ENCODE data around the gene CDC42BPA. TPM values are rescaled to one million over a fixed set of nuclear protein-coding genes. Genes with fewer than 3 reads are reported as not detected.
A peak's percentile ranks its signal among the peaks of the same experiment; 100 is the strongest.

CDC42BPA gene
- total RNA-seq, 1 experiment from 2014 or later, result 32.0 TPM

GRCh38 chr1:227323171-227323966, 5.1 kb upstream of the CDC42BPA start:
- Histone ChIP-seq H3K4me2 (ENCODE audit: low read length) (no peak overlapping the region), H3K9ac (ENCODE audit: low read length) (no peak overlapping the region), H4K20me1 (ENCODE audit: low read length) (no peaks in the 10 kb centered on the region), H3K27me3 (ENCODE audit: low read length) (no peaks in the 10 kb centered on the region), H3K9me3 (ENCODE audit: low read length) (no peaks in the 10 kb centered on the region), H3K4me1 (ENCODE audit: insufficient read depth, low read length) (peaks cover 18% of the 10 kb centered on the region), H3F3A (ENCODE audit: low read length, unreplicated experiment) (no peaks in the 10 kb centered on the region), H3K79me2 (ENCODE audit: low read length) (no peaks in the 10 kb centered on the region), H3K9me2 (replicated peaks; ENCODE audit: low read length) (no peaks in the 10 kb centered on the region), H3K4me3 (ENCODE audit: low read length) (no peak overlapping the region), H2AFZ (ENCODE audit: low read length) (no peak overlapping the region), H3K27ac (ENCODE audit: low read length) (no peak overlapping the region), H3K36me3 (ENCODE audit: low read depth, low read length) (no peaks in the 10 kb centered on the region)
- ATAC-seq (peak; percentile 25), DNase-seq (peak; percentile 85)
- ChIA-PET POLR2A (ENCODE audit: unreplicated experiment) (interaction anchor here (0.6 kb wide), 1 partner anchor 33 kb away, joined by 4 read pairs; no protein-coding TSS in a partner anchor), CTCF (no interaction called here)
- TF ChIP-seq EZH2phosphoT487 (IDR thresholded peaks at IDR 0.05; ENCODE audit: borderline replicate concordance, low read length) (no peak), CTCF (conservative IDR thresholded peaks at IDR 0.05; ENCODE audit: low read depth, low read length) (no peak), EZH2 (IDR thresholded peaks at IDR 0.05; ENCODE audit: low read length, unreplicated experiment) (no peak)
- intact Hi-C loops (cut with micrococcal nuclease), result no loop called here
- BruUV-seq (replicated peaks), result no TSS peak

- no TSS peak for BruUV-seq (replicated peaks)
- DNase-seq, result no peak
- Histone ChIP-seq H3K4me3 (ENCODE audit: low read length) (no peak overlapping the region), H3K9ac (ENCODE audit: low read length) (no peak overlapping the region), H3F3A (ENCODE audit: low read length, unreplicated experiment) (no peaks in the 10 kb centered on the region), H2AFZ (ENCODE audit: low read length) (no peak overlapping the region), H4K20me1 (ENCODE audit: low read length) (no peaks in the 10 kb centered on the region), H3K36me3 (ENCODE audit: low read depth, low read length) (no peaks in the 10 kb centered on the region), H3K4me1 (ENCODE audit: insufficient read depth, low read length) (peaks cover 18% of the 10 kb centered on the region), H3K27me3 (ENCODE audit: low read length) (no peaks in the 10 kb centered on the region), H3K27ac (ENCODE audit: low read length) (no peak overlapping the region), H3K9me2 (replicated peaks; ENCODE audit: low read length) (no peaks in the 10 kb centered on the region), H3K4me2 (ENCODE audit: low read length) (no peak overlapping the region), H3K9me3 (ENCODE audit: low read length) (no peaks in the 10 kb centered on the region), H3K79me2 (ENCODE audit: low read length) (peaks cover 4% of the 10 kb centered on the region)
- ChIA-PET POLR2A (ENCODE audit: unreplicated experiment) (no interaction called here), CTCF (no interaction called here)
- ATAC-seq, result no peak
- intact Hi-C loops (cut with micrococcal nuclease), result no loop called here
- TF ChIP-seq EZH2 (IDR thresholded peaks at IDR 0.05; ENCODE audit: low read length, unreplicated experiment), result no peak
- no peak for TF ChIP-seq EZH2phosphoT487 (IDR thresholded peaks at IDR 0.05; ENCODE audit: borderline replicate concordance, low read length)
- TF ChIP-seq CTCF (conservative IDR thresholded peaks at IDR 0.05; ENCODE audit: low read depth, low read length), result no peak
These were observed 4.1 kb upstream of the CDC42BPA start for GRCh38 chr1:227322376-227322775.

DNA sequence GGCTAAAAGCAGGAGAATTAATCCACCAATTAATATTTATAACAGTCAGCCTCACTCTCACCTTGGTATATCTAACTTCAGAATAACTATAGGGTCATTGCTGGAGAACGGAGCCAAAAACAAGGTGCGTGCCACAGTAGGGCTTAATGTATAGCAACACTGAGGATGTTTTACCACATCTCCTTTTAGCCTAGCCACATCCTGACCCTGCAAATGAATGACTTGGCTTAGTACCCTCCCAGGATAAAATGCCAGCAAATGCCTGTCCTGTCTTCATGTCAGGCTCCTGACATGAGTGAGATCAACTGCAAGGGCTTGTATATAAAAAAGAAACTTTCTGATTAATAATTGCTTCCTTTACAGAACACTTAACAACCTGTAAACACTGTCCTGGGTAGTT, 2.7 kb upstream of the CDC42BPA start:
- CTCF ChIA-PET, result no interaction called here
- no TSS peak for BruUV-seq (replicated peaks)
- DNase-seq, result no peak
- no peak overlapping the region for H3K9ac ChIP-seq (ENCODE audit: low read length)
- H3K4me1 ChIP-seq (ENCODE audit: insufficient read depth, low read length), result peaks cover 18% of the 10 kb centered on the region
- H4K20me1 ChIP-seq (ENCODE audit: low read length), result peaks cover 10% of the 10 kb centered on the region
- H2AFZ ChIP-seq (ENCODE audit: low read length), result no peak overlapping the region
- TF ChIP-seq EZH2phosphoT487 (IDR thresholded peaks at IDR 0.05; ENCODE audit: borderline replicate concordance, low read length), result no peak
- no peak for TF ChIP-seq EZH2 (IDR thresholded peaks at IDR 0.05; ENCODE audit: low read length, unreplicated experiment)
- TF ChIP-seq CTCF (conservative IDR thresholded peaks at IDR 0.05; ENCODE audit: low read depth, low read length), result no peak
- H3K36me3 ChIP-seq (ENCODE audit: low read depth, low read length), result no peaks in the 10 kb centered on the region
- no peaks in the 10 kb centered on the region for H3K9me3 ChIP-seq (ENCODE audit: low read length)
- H3K9me2 ChIP-seq (replicated peaks; ENCODE audit: low read length), result no peaks in the 10 kb centered on the region
- POLR2A ChIA-PET (ENCODE audit: unreplicated experiment), result interaction anchor here (0.5 kb wide), 1 partner anchor 17 kb away, joined by 3 read pairs; no protein-coding TSS in a partner anchor
- peaks cover 18% of the 10 kb centered on the region for H3K79me2 ChIP-seq (ENCODE audit: low read length)
- no peaks in the 10 kb centered on the region for H3K27me3 ChIP-seq (ENCODE audit: low read length)
- H3F3A ChIP-seq (ENCODE audit: low read length, unreplicated experiment), result no peaks in the 10 kb centered on the region
- H3K27ac ChIP-seq (ENCODE audit: low read length), result no peak overlapping the region
- no peak overlapping the region for H3K4me2 ChIP-seq (ENCODE audit: low read length)
- ATAC-seq, result no peak
- intact Hi-C loops (cut with micrococcal nuclease), result no loop called here
- H3K4me3 ChIP-seq (ENCODE audit: low read length), result no peak overlapping the region
